ENCODE results near the gene MAL. TPM values are rescaled to one million over a fixed set of nuclear protein-coding genes. Genes with fewer than 3 reads are reported as not detected.

The MAL gene
- total RNA-seq, 1 experiment from 2014 or later: not detected

DNA sequence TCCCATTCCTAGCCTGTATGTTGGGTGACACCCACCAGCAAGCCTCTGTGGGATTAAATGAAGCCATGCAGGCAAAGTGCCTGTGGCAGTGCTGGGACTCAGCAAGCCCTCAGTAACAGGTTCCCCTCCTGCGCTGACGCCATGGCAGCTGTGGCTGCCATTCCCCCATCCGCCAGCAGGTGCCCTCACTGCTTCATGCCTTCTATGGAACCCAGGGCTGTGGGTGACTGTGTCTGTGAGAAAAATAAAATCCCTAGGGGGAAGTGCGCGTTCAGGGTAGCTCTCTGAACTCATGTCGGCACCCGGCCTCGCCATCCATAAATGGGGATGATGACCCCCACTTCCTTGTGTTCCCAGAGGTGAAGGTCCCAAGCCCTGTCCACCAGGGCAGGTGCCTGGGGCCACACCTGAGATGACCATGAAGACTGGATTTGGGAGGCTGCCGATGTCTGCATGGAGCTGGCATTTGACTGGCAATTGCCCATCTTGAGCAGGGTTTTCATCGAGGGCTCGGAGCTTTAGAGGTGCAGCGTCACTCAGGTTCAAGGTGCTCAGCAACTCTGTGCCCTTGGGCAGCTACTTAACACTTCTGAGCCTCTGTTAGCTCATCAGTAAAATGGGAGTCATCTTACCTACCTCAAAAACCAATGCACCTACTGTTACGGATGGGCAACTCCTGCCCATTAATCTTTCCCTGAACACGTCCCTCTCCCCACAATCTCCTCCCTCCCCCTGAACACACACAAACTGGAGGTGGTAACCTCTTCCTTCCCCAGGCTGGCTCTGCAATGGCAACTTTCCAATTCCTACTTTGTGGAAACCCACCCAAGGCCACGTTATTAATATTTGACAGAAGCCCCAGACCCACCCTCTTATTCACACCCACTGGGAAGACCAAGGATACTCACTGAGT is 2.9 kb upstream of the MAL start:
- H3K4me1 ChIP-seq: no peaks in the 10 kb centered on the region
- H3K9me3 ChIP-seq: no peaks in the 10 kb centered on the region
- Mint-ChIP-seq H3K4me3 (ENCODE audit: unreplicated experiment) (no peak overlapping the region), H3K9me3 (ENCODE audit: unreplicated experiment) (no peaks in the 10 kb centered on the region), H3K27ac (ENCODE audit: unreplicated experiment) (no peak overlapping the region), H3K36me3 (ENCODE audit: insufficient read depth, unreplicated experiment) (no peaks in the 10 kb centered on the region), H3K27me3 (ENCODE audit: insufficient read depth, unreplicated experiment) (peaks cover 13% of the 10 kb centered on the region), H3K4me1 (ENCODE audit: low read depth, unreplicated experiment) (no peaks in the 10 kb centered on the region)
- no peaks in the 10 kb centered on the region for H3K36me3 ChIP-seq (ENCODE audit: control insufficient read depth, insufficient read depth, low read length)
- intact Hi-C loops (cut with micrococcal nuclease; ENCODE audit: unreplicated experiment): loop anchor here (1.0 to 5.0 kb wide), 6 partner anchors 31 to 295 kb away; partner anchors contain the start of gene ZNF892
- ChIA-PET CTCF (interaction anchor here (0.6 to 2.6 kb wide), 11 partner anchors 9 to 93 kb away, joined by 3 to 23 read pairs (median 4); no protein-coding TSS in a partner anchor), POLR2A (no interaction called here)
- TF ChIP-seq, protein P1, sequence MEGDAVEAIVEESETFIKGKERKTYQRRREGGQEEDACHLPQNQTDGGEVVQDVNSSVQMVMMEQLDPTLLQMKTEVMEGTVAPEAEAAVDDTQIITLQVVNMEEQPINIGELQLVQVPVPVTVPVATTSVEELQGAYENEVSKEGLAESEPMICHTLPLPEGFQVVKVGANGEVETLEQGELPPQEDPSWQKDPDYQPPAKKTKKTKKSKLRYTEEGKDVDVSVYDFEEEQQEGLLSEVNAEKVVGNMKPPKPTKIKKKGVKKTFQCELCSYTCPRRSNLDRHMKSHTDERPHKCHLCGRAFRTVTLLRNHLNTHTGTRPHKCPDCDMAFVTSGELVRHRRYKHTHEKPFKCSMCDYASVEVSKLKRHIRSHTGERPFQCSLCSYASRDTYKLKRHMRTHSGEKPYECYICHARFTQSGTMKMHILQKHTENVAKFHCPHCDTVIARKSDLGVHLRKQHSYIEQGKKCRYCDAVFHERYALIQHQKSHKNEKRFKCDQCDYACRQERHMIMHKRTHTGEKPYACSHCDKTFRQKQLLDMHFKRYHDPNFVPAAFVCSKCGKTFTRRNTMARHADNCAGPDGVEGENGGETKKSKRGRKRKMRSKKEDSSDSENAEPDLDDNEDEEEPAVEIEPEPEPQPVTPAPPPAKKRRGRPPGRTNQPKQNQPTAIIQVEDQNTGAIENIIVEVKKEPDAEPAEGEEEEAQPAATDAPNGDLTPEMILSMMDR (IDR thresholded peaks at IDR 0.05; ENCODE audit: insufficient read depth in 1 of 2, low read depth in 1 of 2, low read length in 1 of 2, severe bottlenecking in 1 of 2, unreplicated experiment in 1 of 2): peak; percentile 82 to 89
- peak; percentile 69 to 81 for DNase-seq
- no TSS peak for BruUV-seq (replicated peaks)
- no peak overlapping the region for H3K4me3 ChIP-seq (ENCODE audit: low read depth, low read length)
- no peaks in the 10 kb centered on the region for H3K27me3 ChIP-seq (replicated peaks; ENCODE audit: control insufficient read depth, insufficient read depth, low read length)

DNA sequence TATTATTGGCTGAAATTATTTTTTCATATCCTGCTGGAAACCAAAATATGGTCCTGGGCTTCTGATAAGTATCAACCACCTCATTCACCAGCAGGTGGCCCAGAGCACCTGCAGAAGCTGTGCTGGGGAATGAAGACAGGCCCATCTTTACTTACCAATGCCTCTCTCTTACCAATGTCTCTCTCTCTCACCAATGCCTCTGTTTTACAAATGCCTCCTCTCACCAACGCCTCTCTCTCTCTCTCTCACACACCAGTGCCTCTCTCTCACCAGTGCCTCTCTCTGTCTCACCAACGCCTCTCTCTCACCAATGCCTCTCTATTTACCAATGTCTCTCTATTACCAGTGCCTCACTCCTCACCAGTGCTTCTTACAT is 2.3 kb upstream of the MAL start:
- BruUV-seq (replicated peaks): no TSS peak
- Histone ChIP-seq H3K4me1 (no peaks in the 10 kb centered on the region), H3K9me3 (no peaks in the 10 kb centered on the region), H3K4me3 (ENCODE audit: low read depth, low read length) (no peak overlapping the region), H3K27me3 (replicated peaks; ENCODE audit: control insufficient read depth, insufficient read depth, low read length) (no peaks in the 10 kb centered on the region), H3K36me3 (ENCODE audit: control insufficient read depth, insufficient read depth, low read length) (no peaks in the 10 kb centered on the region)
- no peaks in the 10 kb centered on the region for H3K4me1 Mint-ChIP-seq (ENCODE audit: low read depth, unreplicated experiment)
- peaks cover 11% of the 10 kb centered on the region for H3K27me3 Mint-ChIP-seq (ENCODE audit: insufficient read depth, unreplicated experiment)
- no peaks in the 10 kb centered on the region for H3K36me3 Mint-ChIP-seq (ENCODE audit: insufficient read depth, unreplicated experiment)
- H3K4me3 Mint-ChIP-seq (ENCODE audit: unreplicated experiment): no peak overlapping the region
- H3K9me3 Mint-ChIP-seq (ENCODE audit: unreplicated experiment): no peaks in the 10 kb centered on the region
- DNase-seq: peak in 1 of 2 experiments; percentile 33
- H3K27ac Mint-ChIP-seq (ENCODE audit: unreplicated experiment): no peak overlapping the region
- ChIA-PET POLR2A (no interaction called here), CTCF (interaction anchor here (0.5 to 2.6 kb wide), 9 partner anchors 8 to 1729 kb away, joined by 3 to 23 read pairs (median 3); no protein-coding TSS in a partner anchor)
- intact Hi-C loops (cut with micrococcal nuclease; ENCODE audit: unreplicated experiment): loop anchor here (1.0 to 5.0 kb wide), 3 partner anchors 30 to 294 kb away; no protein-coding TSS in a partner anchor
- TF ChIP-seq, protein P1 (IDR thresholded peaks at IDR 0.05; ENCODE audit: insufficient read depth in 1 of 2, low read depth in 1 of 2, low read length in 1 of 2, severe bottlenecking in 1 of 2, unreplicated experiment in 1 of 2): peak in 1 of 2 experiments; percentile 69

GRCh38 chr2:95024371-95024770 is 1.1 kb upstream of the MAL start:
- TF ChIP-seq, protein P1 (IDR thresholded peaks at IDR 0.05; ENCODE audit: insufficient read depth in 1 of 2, low read depth in 1 of 2, low read length in 1 of 2, severe bottlenecking in 1 of 2, unreplicated experiment in 1 of 2): no peak
- Histone ChIP-seq H3K27me3 (replicated peaks; ENCODE audit: control insufficient read depth, insufficient read depth, low read length) (no peaks in the 10 kb centered on the region), H3K36me3 (ENCODE audit: control insufficient read depth, insufficient read depth, low read length) (no peaks in the 10 kb centered on the region), H3K4me3 (ENCODE audit: low read depth, low read length) (no peak overlapping the region), H3K9me3 (no peaks in the 10 kb centered on the region), H3K4me1 (no peaks in the 10 kb centered on the region)
- H3K27me3 Mint-ChIP-seq (ENCODE audit: insufficient read depth, unreplicated experiment): peaks cover 8% of the 10 kb centered on the region
- H3K4me3 Mint-ChIP-seq (ENCODE audit: unreplicated experiment): no peak overlapping the region
- no TSS peak for BruUV-seq (replicated peaks)
- POLR2A ChIA-PET: no interaction called here
- no peak overlapping the region for H3K27ac Mint-ChIP-seq (ENCODE audit: unreplicated experiment)
- intact Hi-C loops (cut with micrococcal nuclease; ENCODE audit: unreplicated experiment): loop anchor here (5.0 kb wide), 1 partner anchor 293 kb away; no protein-coding TSS in a partner anchor
- no peaks in the 10 kb centered on the region for H3K9me3 Mint-ChIP-seq (ENCODE audit: unreplicated experiment)
- no peaks in the 10 kb centered on the region for H3K4me1 Mint-ChIP-seq (ENCODE audit: low read depth, unreplicated experiment)
- DNase-seq: no peak
- H3K36me3 Mint-ChIP-seq (ENCODE audit: insufficient read depth, unreplicated experiment): no peaks in the 10 kb centered on the region
- CTCF ChIA-PET: interaction anchor here (1.7 to 2.6 kb wide), 2 partner anchors 30 to 50 kb away, joined by 3 to 23 read pairs; no protein-coding TSS in a partner anchor

All from Caco-2 (cell line).